GM06990 (cell line): ENCODE data around the gene PABPC3.
A peak's percentile ranks its signal among the peaks of the same experiment; 100 is the strongest.

Experiments
- DNase-seq: peaks from one replicate; pipeline ENCODE4 v3.0.0-alpha.2; 2011; ENCODE audit not compliant: insufficient read length; ENCODE audit errors: extremely low read depth
- H3K27me3 ChIP-seq: replicated peaks from 2 replicates; pipeline ENCODE4 v1.6.0; 2011; ENCODE audit warnings: low read length; ENCODE audit not compliant: control insufficient read depth, insufficient read depth
- H3K36me3 ChIP-seq: 2 replicates; pipeline ENCODE4 v1.5.1; 2011; ENCODE audit warnings: low read length; ENCODE audit not compliant: control insufficient read depth, insufficient read depth
- H3K4me3 ChIP-seq: replicated peaks from 2 replicates; pipeline ENCODE4 v1.5.1; 2011; ENCODE audit warnings: low read depth, mild to moderate bottlenecking, control low read depth, low read length
- CTCF ChIP-seq: IDR thresholded peaks from 2 replicates; pipeline ENCODE4 v1.5.1; 2011; ENCODE audit warnings: low read length, control low read depth, mild to moderate bottlenecking, inconsistent platforms; ENCODE audit not compliant: insufficient read depth, poor library complexity, severe bottlenecking

The PABPC3 gene

GRCh38 chr13:25095851-25096453 lies at the start of gene PABPC3:
TSS of gene PABPC3 (plus strand) at chr13:25096136. CDS start at chr13:25096199, 63 bp downstream.
- DNase-seq, result peak; percentile 27
- Histone ChIP-seq H3K36me3 (no peaks in the 10 kb centered on the region), H3K4me3 (no peak within 1 kb of the TSS), H3K27me3 (no peaks in the 10 kb centered on the region; the same call in 1 of the 2 replicates)
- no peak for TF ChIP-seq CTCF

DNA sequence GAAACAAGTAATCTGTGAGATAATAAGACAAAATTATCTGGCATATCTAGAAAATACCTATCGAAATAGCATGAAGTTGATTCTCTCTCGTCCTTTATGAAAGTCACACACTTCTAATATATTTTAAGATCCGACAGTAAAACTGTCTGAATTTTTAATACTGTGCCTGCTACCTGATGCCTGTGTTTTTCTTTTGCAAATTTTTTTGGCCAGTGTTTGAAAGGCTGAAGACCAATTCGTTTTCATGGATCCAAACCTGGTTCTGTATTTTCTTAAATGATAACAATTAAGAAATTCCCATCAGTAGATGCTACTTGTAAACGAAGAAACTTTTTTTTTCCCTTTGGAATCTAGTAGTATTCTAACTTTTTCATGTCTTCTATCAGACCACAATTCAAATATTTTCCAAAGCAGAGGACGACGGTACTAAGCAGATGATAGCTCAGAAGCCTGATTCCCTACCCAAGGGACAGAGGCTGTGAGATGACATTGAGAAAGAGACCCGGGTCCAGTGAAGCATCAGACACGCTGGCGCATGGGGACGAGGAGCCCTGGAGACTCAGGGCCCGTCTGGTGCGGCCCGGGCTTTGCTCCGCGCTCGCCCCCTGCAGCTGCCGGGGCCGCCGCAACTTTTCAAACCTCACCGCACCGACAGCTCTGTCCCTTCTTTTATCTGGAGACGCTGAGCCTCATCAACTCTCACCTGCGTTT lies 49.5 kb upstream of the PABPC3 start:
- DNase-seq, result no peak
- no peak overlapping the region for H3K4me3 ChIP-seq
- peaks cover 2% of the 10 kb centered on the region for H3K27me3 ChIP-seq
- H3K36me3 ChIP-seq, result no peaks in the 10 kb centered on the region
- no peak for TF ChIP-seq CTCF

GRCh38 chr13:25046985-25047511 lies 48.9 kb upstream of the PABPC3 start:
- TF ChIP-seq CTCF, result no peak
- H3K27me3 ChIP-seq, result peaks cover 2% of the 10 kb centered on the region
- no peaks in the 10 kb centered on the region for H3K36me3 ChIP-seq
- no peak for DNase-seq
- H3K4me3 ChIP-seq, result no peak overlapping the region

- Histone ChIP-seq H3K36me3 (no peaks in the 10 kb centered on the region), H3K4me3 (no peak overlapping the region), H3K27me3 (no peaks in the 10 kb centered on the region; the same call in none of the 2 replicates)
- DNase-seq, result no peak
- no peak for TF ChIP-seq CTCF
These were observed 44.9 kb upstream of the PABPC3 start for GRCh38 chr13:25051065-25051464.

DNA sequence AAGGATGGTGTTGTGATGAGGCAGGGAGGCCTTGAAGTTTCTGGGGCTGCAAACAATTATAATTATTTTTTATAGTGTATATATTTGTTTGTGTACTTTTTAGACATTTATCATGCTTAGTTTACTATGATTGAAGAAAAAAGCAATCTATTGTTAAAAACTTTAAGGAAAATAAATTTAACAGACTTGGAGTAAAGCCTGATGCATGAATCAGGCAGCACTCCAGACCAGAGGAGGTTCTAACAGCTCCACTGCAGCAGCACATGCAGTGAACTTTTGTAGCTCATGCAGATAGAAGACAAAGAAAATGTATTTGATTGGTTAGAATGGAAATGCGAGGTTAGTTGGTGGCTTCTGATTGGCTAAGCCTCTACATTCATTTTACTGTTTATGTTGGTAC lies 36.8 kb upstream of the PABPC3 start:
- H3K36me3 ChIP-seq, result no peaks in the 10 kb centered on the region
- H3K27me3 ChIP-seq, result no peaks in the 10 kb centered on the region
- no peak for TF ChIP-seq CTCF
- DNase-seq, result no peak
- no peak overlapping the region for H3K4me3 ChIP-seq
